ENCODE results near the gene PI4K2A.

GRCh38 chr10:97721871-97722780 is 81.7 kb downstream of the PI4K2A start:
- TF ChIP-seq POLR2A (IDR thresholded peaks at IDR 0.05; ENCODE audit: low read length) = no peak
- TF ChIP-seq GATA1 (IDR thresholded peaks at IDR 0.05; ENCODE audit: low read depth, low read length) = no peak
